Measurements from ENCODE around the gene UQCC3.
A peak's percentile ranks its signal among the peaks of the same experiment; 100 is the strongest.

The UQCC3 gene

GRCh38 chr11:62709247-62710000 lies 38.0 kb downstream of the UQCC3 start:
- DNase-seq (ENCODE audit: insufficient read length, low spot score) (peak; percentile 75), FAIRE-seq (no peak)
- TF ChIP-seq, protein P1, sequence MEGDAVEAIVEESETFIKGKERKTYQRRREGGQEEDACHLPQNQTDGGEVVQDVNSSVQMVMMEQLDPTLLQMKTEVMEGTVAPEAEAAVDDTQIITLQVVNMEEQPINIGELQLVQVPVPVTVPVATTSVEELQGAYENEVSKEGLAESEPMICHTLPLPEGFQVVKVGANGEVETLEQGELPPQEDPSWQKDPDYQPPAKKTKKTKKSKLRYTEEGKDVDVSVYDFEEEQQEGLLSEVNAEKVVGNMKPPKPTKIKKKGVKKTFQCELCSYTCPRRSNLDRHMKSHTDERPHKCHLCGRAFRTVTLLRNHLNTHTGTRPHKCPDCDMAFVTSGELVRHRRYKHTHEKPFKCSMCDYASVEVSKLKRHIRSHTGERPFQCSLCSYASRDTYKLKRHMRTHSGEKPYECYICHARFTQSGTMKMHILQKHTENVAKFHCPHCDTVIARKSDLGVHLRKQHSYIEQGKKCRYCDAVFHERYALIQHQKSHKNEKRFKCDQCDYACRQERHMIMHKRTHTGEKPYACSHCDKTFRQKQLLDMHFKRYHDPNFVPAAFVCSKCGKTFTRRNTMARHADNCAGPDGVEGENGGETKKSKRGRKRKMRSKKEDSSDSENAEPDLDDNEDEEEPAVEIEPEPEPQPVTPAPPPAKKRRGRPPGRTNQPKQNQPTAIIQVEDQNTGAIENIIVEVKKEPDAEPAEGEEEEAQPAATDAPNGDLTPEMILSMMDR (IDR thresholded peaks at IDR 0.05; ENCODE audit: insufficient read depth, missing control alignments), result no peak

GRCh38 chr11:62710001-62710345 lies 38.5 kb downstream of the UQCC3 start:
- no peak for DNase-seq (ENCODE audit: insufficient read length, low spot score)
- TF ChIP-seq, protein P1 (IDR thresholded peaks at IDR 0.05; ENCODE audit: insufficient read depth, missing control alignments), result no peak
- FAIRE-seq, result no peak

- no peak for FAIRE-seq
- no peak for DNase-seq (ENCODE audit: insufficient read length, low spot score)
- TF ChIP-seq, protein P1 (IDR thresholded peaks at IDR 0.05; ENCODE audit: insufficient read depth, missing control alignments), result no peak
Measured at GRCh38 chr11:62712276-62712812, 40.9 kb downstream of the UQCC3 start.

- DNase-seq (ENCODE audit: insufficient read length, low spot score) (no peak), FAIRE-seq (no peak)
- TF ChIP-seq, protein P1 (IDR thresholded peaks at IDR 0.05; ENCODE audit: insufficient read depth, missing control alignments), result no peak
Measured at GRCh38 chr11:62712861-62713260, 41.4 kb downstream of the UQCC3 start.

GRCh38 chr11:62713343-62713742 lies 41.9 kb downstream of the UQCC3 start:
- TF ChIP-seq, protein P1 (IDR thresholded peaks at IDR 0.05; ENCODE audit: insufficient read depth, missing control alignments), result no peak
- FAIRE-seq (no peak), DNase-seq (ENCODE audit: insufficient read length, low spot score) (no peak)

- FAIRE-seq, result no peak
Measured at GRCh38 chr11:62715150-62716130, 44.0 kb downstream of the UQCC3 start.

More at GRCh38 chr11:62715150-62716130, 44.0 kb downstream of the UQCC3 start:
- no peak for DNase-seq (ENCODE audit: insufficient read length, low spot score)
- TF ChIP-seq, protein P1 (IDR thresholded peaks at IDR 0.05; ENCODE audit: insufficient read depth, missing control alignments), result no peak

Measured in D721Med (cell line).